Measurements from ENCODE around the gene HLA-G.
"Not testable (repeated sequence)": the region's sequence is repeated elsewhere in the genome, so short reads cannot be mapped to it uniquely, and the experiment has no call there.

Gene HLA-G

GRCh38 chr6:29827579-29828470 is at the start of gene HLA-G:
Gene HLA-G, plus strand, starts transcription at chr6:29827825. Its CDS starts 20 bp downstream, at chr6:29827845.
- DNase-seq (ENCODE audit: low read depth in 1 of 2, low spot score in 1 of 2), result no peak

GRCh38 chr6:29780019-29780698 is 47.5 kb upstream of the HLA-G start:
- DNase-seq (ENCODE audit: low read depth in 1 of 2, low spot score in 1 of 2), result not testable (repeated sequence)

- no peak for DNase-seq (ENCODE audit: low read depth in 1 of 2, low spot score in 1 of 2)
Observed at GRCh38 chr6:29789176-29789575, 38.4 kb upstream of the HLA-G start.

GRCh38 chr6:29790626-29791025 is 37.0 kb upstream of the HLA-G start:
- DNase-seq (ENCODE audit: low read depth in 1 of 2, low spot score in 1 of 2), result no peak

GRCh38 chr6:29791162-29791561 is 36.5 kb upstream of the HLA-G start:
- no peak for DNase-seq (ENCODE audit: low read depth in 1 of 2, low spot score in 1 of 2)

- no peak for DNase-seq (ENCODE audit: low read depth in 1 of 2, low spot score in 1 of 2)
Observed at GRCh38 chr6:29791786-29792122, 35.9 kb upstream of the HLA-G start.

- peak; percentile 57 to 59 for DNase-seq (ENCODE audit: low read depth in 1 of 2, low spot score in 1 of 2)
Observed at GRCh38 chr6:29792123-29793035, 35.2 kb upstream of the HLA-G start.

GRCh38 chr6:29793036-29793356 is 34.6 kb upstream of the HLA-G start:
- no peak for DNase-seq (ENCODE audit: low read depth in 1 of 2, low spot score in 1 of 2)

- DNase-seq (ENCODE audit: low read depth in 1 of 2, low spot score in 1 of 2), result no peak
Observed at GRCh38 chr6:29793796-29794195, 33.8 kb upstream of the HLA-G start.

GRCh38 chr6:29796026-29796425 is 31.6 kb upstream of the HLA-G start:
- no peak for DNase-seq (ENCODE audit: low read depth in 1 of 2, low spot score in 1 of 2)

GRCh38 chr6:29797135-29797534 is 30.5 kb upstream of the HLA-G start:
- DNase-seq (ENCODE audit: low read depth in 1 of 2, low spot score in 1 of 2), result no peak

- DNase-seq (ENCODE audit: low read depth in 1 of 2, low spot score in 1 of 2), result no peak
Observed at GRCh38 chr6:29797966-29798365, 29.7 kb upstream of the HLA-G start.

- DNase-seq (ENCODE audit: low read depth in 1 of 2, low spot score in 1 of 2), result no peak
Observed at GRCh38 chr6:29800254-29800653, 27.4 kb upstream of the HLA-G start.

- DNase-seq (ENCODE audit: low read depth in 1 of 2, low spot score in 1 of 2), result no peak
Observed at GRCh38 chr6:29806387-29806786, 21.2 kb upstream of the HLA-G start.

GRCh38 chr6:29809249-29809648 is 18.4 kb upstream of the HLA-G start:
- no peak for DNase-seq (ENCODE audit: low read depth in 1 of 2, low spot score in 1 of 2)

- no peak for DNase-seq (ENCODE audit: low read depth in 1 of 2, low spot score in 1 of 2)
Observed at GRCh38 chr6:29810371-29810770, 17.3 kb upstream of the HLA-G start.

- DNase-seq (ENCODE audit: low read depth in 1 of 2, low spot score in 1 of 2), result no peak
Observed at GRCh38 chr6:29811377-29811776, 16.2 kb upstream of the HLA-G start.

GRCh38 chr6:29813066-29813465 is 14.6 kb upstream of the HLA-G start:
- DNase-seq (ENCODE audit: low read depth in 1 of 2, low spot score in 1 of 2), result no peak

- no peak for DNase-seq (ENCODE audit: low read depth in 1 of 2, low spot score in 1 of 2)
Observed at GRCh38 chr6:29813809-29814208, 13.8 kb upstream of the HLA-G start.

GRCh38 chr6:29814379-29815117 is 13.1 kb upstream of the HLA-G start:
- no peak for DNase-seq (ENCODE audit: low read depth in 1 of 2, low spot score in 1 of 2)

Data from activated T-helper 1 cell treated with anti-CD3 and anti-CD28 coated beads, Interleukin-2, amount 50 U/mL, for 16 hours (primary cell).